Measurements from ENCODE around the gene POTED.
"Not testable (repeated sequence)": the region's sequence is repeated elsewhere in the genome, so short reads cannot be mapped to it uniquely, and the experiment has no call there.

Gene POTED

DNA sequence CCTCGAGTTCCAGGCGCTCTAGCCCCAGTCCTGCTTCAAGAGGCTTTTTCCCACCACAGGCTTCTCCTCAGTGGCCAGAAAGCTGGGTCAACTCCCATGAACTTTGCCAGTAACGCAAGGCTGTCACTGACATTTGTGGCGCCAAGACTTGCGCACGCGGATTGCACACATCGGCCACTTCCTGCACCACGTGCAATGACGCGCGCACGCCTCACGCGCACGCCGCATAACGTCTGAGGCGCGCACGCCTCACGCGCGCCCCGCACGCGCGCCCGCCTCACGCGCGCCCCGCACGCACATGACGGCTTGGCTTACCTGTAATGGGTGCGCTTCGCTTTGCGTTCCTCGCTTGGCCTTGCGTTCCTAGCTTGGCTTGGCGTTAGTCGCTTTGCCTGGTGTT lies at the start of gene POTED:
Gene POTED, plus strand, starts transcription at position 301 of the 400 bp plus-strand sequence. CDS start 452 bp downstream, outside the sequence.
- DNase-seq: not testable (repeated sequence)

- DNase-seq: not testable (repeated sequence)
Observed at GRCh38 chr21:13650101-13650500, 40.5 kb downstream of the POTED start.

DNA sequence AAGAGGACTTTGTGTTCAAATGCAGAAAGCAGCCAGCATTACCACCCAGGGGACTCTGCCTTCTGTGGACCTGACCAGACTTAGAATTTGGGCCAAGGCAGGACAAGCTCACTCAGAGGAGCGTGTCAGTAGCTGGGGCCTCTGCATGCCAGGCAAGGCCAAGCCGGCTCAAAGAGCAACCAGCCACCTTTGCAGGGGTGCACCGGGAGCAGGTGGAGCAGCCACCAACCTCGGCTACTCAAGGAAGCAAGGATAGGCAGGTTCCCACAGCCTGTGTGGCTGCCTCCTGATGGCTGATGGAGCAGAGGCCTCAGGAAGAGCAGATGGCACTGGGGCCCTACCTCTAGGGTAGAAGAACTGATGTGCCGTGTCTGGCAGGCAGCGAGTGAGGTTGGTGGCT lies 42.2 kb downstream of the POTED start:
- DNase-seq: not testable (repeated sequence)
